SK-N-SH (cell line): ENCODE results near the gene ATP6V1F. TPM values are rescaled to one million over a fixed set of nuclear protein-coding genes. Genes with fewer than 3 reads are reported as not detected.

ENCODE experiments used
- CTCF ChIA-PET: fragments of 300-600, 350-600 bp; formaldehyde crosslinking; extraction: SDS; loops from one replicate; lab custom pipeline; 2021; lab: Yijun Ruan, JAX
- POLR2A ChIA-PET: fragments of 350-600 bp; sonication (Branson Sonifier 250); formaldehyde crosslinking; extraction: SDS; loops from one replicate; lab custom pipeline; 2020; ENCODE audit warnings: antibody characterized with exemption, inconsistent platforms; lab: Yijun Ruan, JAX
- DNase-seq: peaks from one replicate; pipeline ENCODE4 v3.0.0; 2012
- H2AFZ ChIP-seq: fragments of 200-600 bp; sonication (generic); 2 replicates; pipeline ENCODE4 v1.8.1; 2016; ENCODE audit warnings: antibody characterized with exemption, mild to moderate bottlenecking, low read depth
- H3F3A ChIP-seq: fragments of 200-600 bp; sonication (generic); replicated peaks from 2 replicates; pipeline ENCODE3; 2016; ENCODE audit warnings: antibody characterized with exemption, mild to moderate bottlenecking; ENCODE audit not compliant: insufficient read depth
- H3K27ac ChIP-seq, 2 experiments: fragments of 200-500 bp in 1 of 2; fragments of 200-600 bp in 1 of 2; sonication (Bioruptor generic) in 1 of 2; sonication (generic), shearing (Covaris generic) in 1 of 2; 2 replicates each; pipeline versions ENCODE4 v1.5.1 to v1.6.1; 2014 to 2016; ENCODE audit warnings: low read depth in 2 of 2, inconsistent platforms in 1 of 2, low read length in 1 of 2, mild to moderate bottlenecking in 1 of 2, mixed read lengths in 1 of 2
- H3K27me3 ChIP-seq: fragments of 200-600 bp; sonication (generic), shearing (Covaris generic); 2 replicates; pipeline ENCODE4 v1.6.1; 2016; ENCODE audit warnings: mixed run types; ENCODE audit not compliant: insufficient read depth
- H3K36me3 ChIP-seq, 2 experiments: fragments of 200-500 bp in 1 of 2; fragments of 200-600 bp in 1 of 2; sonication (Bioruptor generic) in 1 of 2; sonication (generic) in 1 of 2; replicated peaks in 1 of 2; 2 replicates each; pipeline versions ENCODE3 to v1.5.1; 2014 to 2016; ENCODE audit warnings: low read length in 1 of 2, mild to moderate bottlenecking in 1 of 2; ENCODE audit not compliant: insufficient read depth in 2 of 2, control insufficient read depth in 1 of 2
- H3K4me1 ChIP-seq, 2 experiments: fragments of 200-500 bp in 1 of 2; fragments of 200-600 bp in 1 of 2; sonication (Bioruptor generic) in 1 of 2; sonication (generic), shearing (Covaris generic) in 1 of 2; 2 replicates each; pipeline versions ENCODE4 v1.5.1 to v1.6.1; 2014 to 2016; ENCODE audit warnings: low read depth in 1 of 2, low read length in 1 of 2, mixed run types in 1 of 2; ENCODE audit not compliant: insufficient read depth in 2 of 2, control insufficient read depth in 1 of 2
- H3K4me2 ChIP-seq: fragments of 200-600 bp; sonication (generic), shearing (Covaris generic); 2 replicates; pipeline ENCODE4 v1.6.1; 2017; ENCODE audit warnings: mixed run types
- H3K4me3 ChIP-seq, 2 experiments: fragments of 200-500 bp in 1 of 2; fragments of 200-600 bp in 1 of 2; sonication (Bioruptor generic) in 1 of 2; sonication (generic), shearing (Covaris generic) in 1 of 2; 2 replicates each; pipeline versions ENCODE4 v1.5.1 to v1.8.1; 2014 to 2016; ENCODE audit warnings: low read depth in 2 of 2, inconsistent platforms in 1 of 2, low read length in 1 of 2, mild to moderate bottlenecking in 1 of 2, mixed read lengths in 1 of 2, moderate library complexity in 1 of 2
- H3K79me2 ChIP-seq: fragments of 200-600 bp; sonication (generic); 2 replicates; pipeline ENCODE4 v1.8.1; 2017; ENCODE audit warnings: mild to moderate bottlenecking; ENCODE audit not compliant: insufficient read depth
- H3K9ac ChIP-seq: fragments of 200-600 bp; sonication (generic); 2 replicates; pipeline ENCODE4 v1.6.1; 2017; ENCODE audit warnings: mixed run types
- H3K9me2 ChIP-seq: fragments of 200-600 bp; sonication (generic); 2 replicates; pipeline ENCODE4 v1.6.1; 2017; ENCODE audit warnings: mixed run types
- H3K9me3 ChIP-seq: fragments of 200-600 bp; sonication (generic); 2 replicates; pipeline ENCODE4 v1.6.1; 2017; ENCODE audit warnings: mixed run types, mild to moderate bottlenecking, moderate library complexity
- H4K20me1 ChIP-seq: fragments of 200-600 bp; sonication (generic); 2 replicates; pipeline ENCODE4 v1.6.1; 2017; ENCODE audit warnings: mild to moderate bottlenecking, mixed run types; ENCODE audit not compliant: insufficient read depth
- CTCF ChIP-seq: fragments of 200-600 bp; sonication (generic); IDR thresholded peaks from 2 replicates; pipeline ENCODE4 v1.6.1; 2017; ENCODE audit warnings: antibody characterized with exemption, mild to moderate bottlenecking, moderate library complexity
- ELF1 ChIP-seq: IDR thresholded peaks from 2 replicates; pipeline ENCODE4 v1.4.0; 2012
- FOXM1 ChIP-seq: IDR thresholded peaks from 2 replicates; pipeline ENCODE4 v1.4.0; 2012; ENCODE audit warnings: low read depth, mild to moderate bottlenecking
- GATA2 ChIP-seq: sonication (generic); formaldehyde crosslinking; IDR thresholded peaks from 2 replicates; pipeline ENCODE4 v1.5.0; 2020; ENCODE audit warnings: mild to moderate bottlenecking, missing genetic modification reagents
- JUND ChIP-seq: IDR thresholded peaks from 2 replicates; pipeline ENCODE4 v1.4.0; 2012
- RAD21 ChIP-seq: IDR thresholded peaks from 2 replicates; pipeline ENCODE4 v1.6.1; 2012; ENCODE audit warnings: mild to moderate bottlenecking, low read length
- RFX5 ChIP-seq: IDR thresholded peaks from 2 replicates; pipeline ENCODE4 v1.6.1; 2012; ENCODE audit warnings: mild to moderate bottlenecking, improper control_type of control experiment, low read length
- SMC3 ChIP-seq: IDR thresholded peaks from 2 replicates; pipeline ENCODE4 v1.6.1; 2012; ENCODE audit warnings: low read depth, low read length, improper control_type of control experiment
- TEAD4 ChIP-seq: IDR thresholded peaks from 2 replicates; pipeline ENCODE4 v1.4.0; 2012; ENCODE audit warnings: mild to moderate bottlenecking, borderline replicate concordance; ENCODE audit not compliant: insufficient read depth
- ZBTB33 ChIP-seq: IDR thresholded peaks from 2 replicates; pipeline ENCODE4 v1.4.0; 2012; ENCODE audit warnings: low read depth, borderline replicate concordance
- WGBS: methylation state at CpG from one replicate; pipeline ENCODE4 v1.1.6; 2017; ENCODE audit warnings: low lambda C conversion rate; 5-methylcytosine and 5-hydroxymethylcytosine counted together
- polyA plus RNA-seq, 3 experiments: library from polyadenylated mRNA; depleted of rRNA; stranded (reverse); fragments of >200 nt; gene quantifications; 2 replicates each; pipeline ENCODE4 v1.2.3, GENCODE V29; 2012

ATP6V1F gene
- polyA plus RNA-seq, 1 of the 3 experiments (the other 2 are of a cell fraction): 495 TPM

- Histone ChIP-seq H3K4me1 (peaks cover 0 to 20% of the 10 kb centered on the region in 2 experiments; a peak in 1 of 4 replicates), H3F3A (peaks cover 8% of the 10 kb centered on the region), H4K20me1 (no peaks in the 10 kb centered on the region), H3K36me3 (no peaks in the 10 kb centered on the region), H3K79me2 (no peaks in the 10 kb centered on the region), H3K27me3 (no peaks in the 10 kb centered on the region), H3K4me3 (no peak overlapping the region; a peak in 1 of 4 replicates), H3K9me3 (no peaks in the 10 kb centered on the region), H3K9ac (no peak overlapping the region), H3K4me2 (no peak overlapping the region), H3K27ac (no peak overlapping the region), H3K9me2 (no peaks in the 10 kb centered on the region), H2AFZ (no peak overlapping the region)
- TF ChIP-seq TEAD4: no peak
- TF ChIP-seq ZBTB33: no peak
- TF ChIP-seq CTCF: peak; percentile 83
- no peak for TF ChIP-seq ELF1
- TF ChIP-seq RAD21: peak; percentile 99
- peak; percentile 95 for TF ChIP-seq SMC3
- WGBS: 54% methylated on average over 14 of the region's 31 CpGs
- peak; percentile 99 for DNase-seq
- ChIA-PET CTCF (interaction anchor here (0.6 to 12.3 kb wide), 65 partner anchors 9 to 533 kb away, joined by 3 to 181 read pairs (median 5); partner anchors contain the start of genes ATP6V1F, CCDC136, GARIN1A and HILPDA), POLR2A (interaction anchor here (0.7 kb wide), 2 partner anchors 376 to 406 kb away, joined by 3 read pairs; no protein-coding TSS in a partner anchor)
These were observed 17.5 kb downstream of the ATP6V1F start for GRCh38 chr7:128879939-128880746.

- Histone ChIP-seq H3K36me3 (no peaks in the 10 kb centered on the region), H3K4me2 (no peak overlapping the region), H3K4me3 (no peak overlapping the region), H3K79me2 (no peaks in the 10 kb centered on the region), H3K9ac (no peak overlapping the region), H3K4me1 (peaks cover 0 to 14% of the 10 kb centered on the region in 2 experiments; a peak in 1 of 4 replicates), H3K27ac (no peak overlapping the region), H3K9me2 (no peaks in the 10 kb centered on the region), H3K27me3 (no peaks in the 10 kb centered on the region), H3K9me3 (no peaks in the 10 kb centered on the region), H3F3A (peaks cover 4% of the 10 kb centered on the region), H4K20me1 (no peaks in the 10 kb centered on the region), H2AFZ (no peak overlapping the region)
- CTCF ChIA-PET: interaction anchor here (0.6 to 12.3 kb wide), 39 partner anchors 9 to 534 kb away, joined by 3 to 181 read pairs (median 6); partner anchors contain the start of genes ATP6V1F, CCDC136, GARIN1A and HILPDA
- no peak for TF ChIP-seq RFX5
- no peak for TF ChIP-seq JUND
- no peak for TF ChIP-seq GATA2 (CRISPR knock-in tag)
- no peak for TF ChIP-seq RAD21
- TF ChIP-seq FOXM1: no peak
- POLR2A ChIA-PET: interaction anchor here (0.7 kb wide), 2 partner anchors 377 to 407 kb away, joined by 3 read pairs; no protein-coding TSS in a partner anchor
- WGBS: 67% methylated on average over 11 of the region's 11 CpGs
- DNase-seq: peak; percentile 37
These were observed 18.3 kb downstream of the ATP6V1F start for GRCh38 chr7:128880791-128881457.
